Measurements from ENCODE around the gene FZD1.

GRCh38 chr7:91285696-91286355 is 21.6 kb downstream of the FZD1 start:
- TF ChIP-seq EZH2 (IDR thresholded peaks at IDR 0.05), result no peak
- no peak for TF ChIP-seq ATF3 (IDR thresholded peaks at IDR 0.05)
- TF ChIP-seq REST (IDR thresholded peaks at IDR 0.05; ENCODE audit: low read depth), result no peak
- no peak for TF ChIP-seq POLR2AphosphoS5 (IDR thresholded peaks at IDR 0.05; ENCODE audit: low read depth, low read length)
